Spleen (tissue), 11 donors: ENCODE data around the gene KRT9. TPM values are rescaled to one million over a fixed set of nuclear protein-coding genes. Genes with fewer than 3 reads are reported as not detected.
"Not testable (repeated sequence)": the region's sequence is repeated elsewhere in the genome, so short reads cannot be mapped to it uniquely, and the experiment has no call there.

Experiments used
- DNase-seq: peaks from one replicate; pipeline ENCODE4 v3.0.0-alpha.2; 2020
- H3K27ac ChIP-seq, 8 donors: fragments of 200-600 bp; sonication (generic) in 7 of 8; 1 replicate in 4 of 8; 2 replicates in 4 of 8; pipeline versions ENCODE4 v1.5.0 to v1.8.0; 2016 to 2021; ENCODE audit warnings: inconsistent platforms in 4 of 8, mild to moderate bottlenecking in 4 of 8, moderate library complexity in 1 of 8
- H3K27me3 ChIP-seq, 7 donors: fragments of 200-600 bp; sonication (generic) in 6 of 7; replicated peaks in 1 of 7; 1 replicate in 4 of 7; 2 replicates in 3 of 7; pipeline versions ENCODE4 v1.5.0 to v1.8.0; 2016 to 2021; ENCODE audit warnings: inconsistent platforms in 3 of 7, mild to moderate bottlenecking in 1 of 7
- H3K36me3 ChIP-seq, 6 donors: fragments of 200-600 bp; sonication (generic) in 5 of 6; 1 replicate in 4 of 6; 2 replicates in 2 of 6; pipeline versions ENCODE4 v1.5.0 to v1.8.0; 2016 to 2021; ENCODE audit warnings: inconsistent platforms in 2 of 6
- H3K4me1 ChIP-seq, 6 donors: fragments of 200-600 bp; sonication (generic) in 5 of 6; 1 replicate in 3 of 6; 2 replicates in 3 of 6; pipeline versions ENCODE4 v1.5.0 to v1.8.0; 2016 to 2021; ENCODE audit warnings: inconsistent platforms in 3 of 6
- H3K4me3 ChIP-seq, 8 donors: fragments of 200-600 bp; sonication (generic) in 7 of 8; 1 replicate in 4 of 8; 2 replicates in 4 of 8; pipeline versions ENCODE4 v1.5.0 to v1.8.0; 2016 to 2021; ENCODE audit warnings: inconsistent platforms in 4 of 8, mild to moderate bottlenecking in 4 of 8, moderate library complexity in 2 of 8
- H3K9me3 ChIP-seq, 8 donors: fragments of 200-600 bp; sonication (generic) in 7 of 8; 1 replicate in 4 of 8; 2 replicates in 4 of 8; pipeline versions ENCODE4 v1.5.0 to v1.8.0; 2016 to 2021; ENCODE audit warnings: inconsistent platforms in 4 of 8
- CTCF ChIP-seq, 11 experiments: fragments of 200-600 bp in 7 of 11; fragments of 450-650 bp in 4 of 11; sonication (generic) in 4 of 11; IDR thresholded peaks in 8 of 11; conservative IDR thresholded peaks in 3 of 11; 1 replicate in 7 of 11; 2 replicates in 4 of 11; pipeline versions ENCODE4 v1.4.0 to v1.8.0; 2016 to 2021; ENCODE audit warnings: antibody characterized with exemption in 11 of 11, inconsistent platforms in 4 of 11, mild to moderate bottlenecking in 1 of 11
- POLR2A ChIP-seq, 3 donors: fragments of 450-650 bp; IDR thresholded peaks; one replicate each; pipeline ENCODE4 v1.5.1; 2017; ENCODE audit warnings: antibody characterized with exemption in 3 of 3, mild to moderate bottlenecking in 1 of 3
- POLR2AphosphoS5 ChIP-seq, 3 donors: sonication (generic); formaldehyde crosslinking; IDR thresholded peaks; one replicate each; pipeline ENCODE4 v1.5.1; 2017; ENCODE audit warnings: antibody characterized with exemption in 3 of 3
- WGBS, 5 donors: extraction: QIAGEN DNeasy Blood & Tissue Kit in 3 of 5; methylation state at CpG; one replicate each; pipeline versions ENCODE4 v1.1.5 to v1.1.7; 2013 to 2018; 5-methylcytosine and 5-hydroxymethylcytosine counted together
- intact Hi-C: fragments of 100-400 bp; cut with DNase I; formaldehyde crosslinking; loops from one replicate; pipeline ENCODE4 v1.15.0; 2023; ENCODE audit warnings: low total_unique reads
- polyA plus RNA-seq, 3 donors: library from polyadenylated mRNA; stranded (reverse); fragments of 200-250 nt; gene quantifications; one replicate each; pipeline ENCODE4 v1.2.1, GENCODE V29; 2013
- total RNA-seq, 7 donors: library from RNA; depleted of rRNA in 3 of 7; stranded (reverse); fragments of >200 nt in 3 of 7; fragmentation: NEBNext Ultra II Directional in 4 of 7; extraction: Animal tissue kit (Norgen Biotek cat#: 25700) in 4 of 7; gene quantifications; one replicate each; pipeline versions ENCODE4 v1.1.0 to v1.2.1, GENCODE V29; 2016 to 2021
- donor health status: healthy with polysubstance abuse.
- donor health status: DM: no; HTN: no; CAD: no; lungs with moderate emphysema.
- donor health status: DM: no; HTN: no; CAD: no.
- donor health status: Bipolar disorder and iron deficiency.
- donor health status: healthy.
- donor health status: DM: no; HTN: no; CAD: no.
- donor health status: DM: yes; HTN: yes; CAD: no.

The KRT9 gene
- total and polyA plus RNA-seq, 10 donors: not detected

GRCh38 chr17:41578971-41579370 is 7.1 kb upstream of the KRT9 start:
- Histone ChIP-seq H3K4me1 (peaks cover 0 to 9% (median 2%) of the 10 kb centered on the region in 6 donors), H3K4me3 (no peak overlapping the region), H3K27me3 (peaks cover 0 to 73% (median 6%) of the 10 kb centered on the region in 7 donors), H3K27ac (no peak overlapping the region), H3K9me3 (no peaks in the 10 kb centered on the region), H3K36me3 (no peaks in the 10 kb centered on the region)
- no peak for DNase-seq
- TF ChIP-seq POLR2A (IDR thresholded peaks at IDR 0.05): no peak
- TF ChIP-seq CTCF (IDR thresholded peaks at IDR 0.05 in 8 of 11, conservative IDR thresholded peaks at IDR 0.05 in 3 of 11): no peak
- no peak for TF ChIP-seq POLR2AphosphoS5 (IDR thresholded peaks at IDR 0.05)
- intact Hi-C loops: no loop called here
- WGBS, 5 donors: 49 to 85% (median 66%) methylated on average over 5 of the region's 5 CpGs

- Histone ChIP-seq H3K27ac (no peak overlapping the region), H3K27me3 (peaks cover 0 to 75% (median 6%) of the 10 kb centered on the region in 7 donors), H3K36me3 (no peaks in the 10 kb centered on the region), H3K4me1 (peaks cover 0 to 9% (median 2%) of the 10 kb centered on the region in 6 donors), H3K4me3 (no peak overlapping the region), H3K9me3 (no peaks in the 10 kb centered on the region)
- WGBS, 5 donors: 80 to 93% (median 87%) methylated on average over 1 of the region's 1 CpG
- intact Hi-C loops: no loop called here
- DNase-seq: no peak
- no peak for TF ChIP-seq POLR2AphosphoS5 (IDR thresholded peaks at IDR 0.05)
- no peak for TF ChIP-seq CTCF (IDR thresholded peaks at IDR 0.05 in 8 of 11, conservative IDR thresholded peaks at IDR 0.05 in 3 of 11)
- TF ChIP-seq POLR2A (IDR thresholded peaks at IDR 0.05): no peak
Observed at GRCh38 chr17:41578538-41578937, 6.7 kb upstream of the KRT9 start.

- H3K9me3 ChIP-seq, DNase-seq, H3K27ac ChIP-seq, H3K4me3 ChIP-seq, H3K4me1 ChIP-seq, intact Hi-C loops, H3K36me3 ChIP-seq: not testable (repeated sequence)
- WGBS, 5 donors: 73 to 92% (median 85%) methylated on average over 4 of the region's 4 CpGs
- H3K27me3 ChIP-seq: peaks cover 0 to 84% (median 6%) of the 10 kb centered on the region in 7 donors
Observed at GRCh38 chr17:41576740-41577139, 4.9 kb upstream of the KRT9 start.

- intact Hi-C loops: no loop called here
- no peak overlapping the region for H3K4me3 ChIP-seq
- peaks cover 0 to 86% (median 6%) of the 10 kb centered on the region in 7 donors for H3K27me3 ChIP-seq
- no peak overlapping the region for H3K27ac ChIP-seq
- TF ChIP-seq CTCF (IDR thresholded peaks at IDR 0.05 in 8 of 11, conservative IDR thresholded peaks at IDR 0.05 in 3 of 11) (no peak), POLR2A (IDR thresholded peaks at IDR 0.05) (no peak), POLR2AphosphoS5 (IDR thresholded peaks at IDR 0.05) (no peak)
- H3K9me3 ChIP-seq: no peaks in the 10 kb centered on the region
- DNase-seq: no peak
- 61 to 78% (median 76%) methylated on average over 3 of the region's 3 CpGs for WGBS, 5 donors
- peaks cover 0 to 9% (median 2%) of the 10 kb centered on the region in 6 donors for H3K4me1 ChIP-seq
- H3K36me3 ChIP-seq: no peaks in the 10 kb centered on the region
Observed at GRCh38 chr17:41575336-41575735, 3.5 kb upstream of the KRT9 start.

GRCh38 chr17:41567317-41567716 is 4.5 kb downstream of the KRT9 start:
- no peak for TF ChIP-seq POLR2AphosphoS5 (IDR thresholded peaks at IDR 0.05)
- intact Hi-C loops: no loop called here
- peaks cover 0 to 14% (median 8%) of the 10 kb centered on the region in 8 donors for H3K9me3 ChIP-seq
- H3K4me3 ChIP-seq: no peak overlapping the region
- DNase-seq: no peak
- peak overlapping the region in 4 of 8 donors; percentile 43 to 76 (median 52) for H3K27ac ChIP-seq
- H3K27me3 ChIP-seq: peaks cover 0 to 32% (median 0%) of the 10 kb centered on the region in 7 donors
- WGBS, 5 donors: 42 to 60% (median 50%) methylated on average over 6 of the region's 6 CpGs
- no peaks in the 10 kb centered on the region for H3K4me1 ChIP-seq
- H3K36me3 ChIP-seq: no peaks in the 10 kb centered on the region
